Cardiac muscle cell (in vitro differentiated cells and primary cell): ENCODE measurements around the gene DNAJB13. TPM values are rescaled to one million over a fixed set of nuclear protein-coding genes. Genes with fewer than 3 reads are reported as not detected.
A peak's percentile ranks its signal among the peaks of the same experiment; 100 is the strongest.

Source experiments
- DNase-seq, 2 donors: peaks; one replicate each; pipeline versions ENCODE4 v3.0.0 to v3.0.0-alpha.2; 2010 to 2017; ENCODE audit warnings: low read depth in 1 of 2, low spot score in 1 of 2
- H3K27ac ChIP-seq: fragments of 200-600 bp; sonication (generic); 2 replicates; pipeline ENCODE4 v1.5.1; 2016
- H3K27me3 ChIP-seq: fragments of 200-600 bp; sonication (generic); 2 replicates; pipeline ENCODE4 v1.6.0; 2016; ENCODE audit warnings: control low read depth
- H3K36me3 ChIP-seq: fragments of 200-600 bp; sonication (generic); 2 replicates; pipeline ENCODE4 v1.5.1; 2016; ENCODE audit warnings: control low read depth
- H3K4me1 ChIP-seq: fragments of 200-600 bp; sonication (generic); 2 replicates; pipeline ENCODE4 v1.8.1; 2017; ENCODE audit warnings: low read depth, mild to moderate bottlenecking, mixed run types
- H3K4me3 ChIP-seq: fragments of 200-600 bp; sonication (generic); 2 replicates; pipeline ENCODE4 v1.5.1; 2016; ENCODE audit warnings: mild to moderate bottlenecking
- H3K9me3 ChIP-seq: fragments of 200-600 bp; sonication (generic); 2 replicates; pipeline ENCODE4 v1.5.1; 2017; ENCODE audit warnings: low read depth, mild to moderate bottlenecking, control low read depth
- polyA plus RNA-seq: library from polyadenylated mRNA; unstranded; fragments of >200 nt; fragmentation: Nextera tagmentation; extraction: Ambion mirVana; gene quantifications from 2 replicates; pipeline ENCODE4 v1.2.1, GENCODE V29; 2016
- total RNA-seq: library from RNA; depleted of rRNA; stranded (reverse); fragments of >200 nt; gene quantifications from 2 replicates; pipeline ENCODE4 v1.2.3, GENCODE V29; 2016
- TF ChIP-seq, protein P1 (sequence below): IDR thresholded peaks from 2 replicates; pipeline ENCODE4 v1.5.1; 2012; ENCODE audit warnings: low read depth, mild to moderate bottlenecking, low read length

The DNAJB13 gene
- total and polyA plus RNA-seq, 2 experiments from 2014 or later: 0.24 TPM; not detected in 1

DNA sequence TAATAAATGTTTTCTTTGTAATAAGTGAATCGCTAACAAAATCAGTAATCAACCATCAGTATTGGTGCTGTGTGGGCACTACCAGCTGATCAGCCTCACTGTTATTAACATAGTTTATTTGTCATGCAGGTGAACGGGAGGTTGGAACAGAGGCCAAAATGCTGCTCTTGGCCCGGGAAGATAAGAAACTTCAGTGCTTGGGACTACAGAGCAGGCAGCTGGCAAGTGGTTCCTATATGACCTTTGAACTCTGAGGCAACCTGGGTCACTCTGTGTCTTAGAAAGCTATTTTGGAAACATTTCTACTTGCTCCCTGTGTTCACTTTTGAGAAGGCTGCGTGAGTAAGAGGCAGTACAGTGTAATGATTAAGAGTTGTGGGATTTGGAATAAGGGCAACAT lies 36.5 kb upstream of the DNAJB13 start:
- no peaks in the 10 kb centered on the region for H3K9me3 ChIP-seq
- H3K27me3 ChIP-seq: no peaks in the 10 kb centered on the region
- peak overlapping the region; percentile 61 for H3K27ac ChIP-seq
- H3K36me3 ChIP-seq: peaks cover 51% of the 10 kb centered on the region
- DNase-seq: peak in 1 of 2 donors; percentile 2
- H3K4me1 ChIP-seq: no peaks in the 10 kb centered on the region
- TF ChIP-seq, protein P1, sequence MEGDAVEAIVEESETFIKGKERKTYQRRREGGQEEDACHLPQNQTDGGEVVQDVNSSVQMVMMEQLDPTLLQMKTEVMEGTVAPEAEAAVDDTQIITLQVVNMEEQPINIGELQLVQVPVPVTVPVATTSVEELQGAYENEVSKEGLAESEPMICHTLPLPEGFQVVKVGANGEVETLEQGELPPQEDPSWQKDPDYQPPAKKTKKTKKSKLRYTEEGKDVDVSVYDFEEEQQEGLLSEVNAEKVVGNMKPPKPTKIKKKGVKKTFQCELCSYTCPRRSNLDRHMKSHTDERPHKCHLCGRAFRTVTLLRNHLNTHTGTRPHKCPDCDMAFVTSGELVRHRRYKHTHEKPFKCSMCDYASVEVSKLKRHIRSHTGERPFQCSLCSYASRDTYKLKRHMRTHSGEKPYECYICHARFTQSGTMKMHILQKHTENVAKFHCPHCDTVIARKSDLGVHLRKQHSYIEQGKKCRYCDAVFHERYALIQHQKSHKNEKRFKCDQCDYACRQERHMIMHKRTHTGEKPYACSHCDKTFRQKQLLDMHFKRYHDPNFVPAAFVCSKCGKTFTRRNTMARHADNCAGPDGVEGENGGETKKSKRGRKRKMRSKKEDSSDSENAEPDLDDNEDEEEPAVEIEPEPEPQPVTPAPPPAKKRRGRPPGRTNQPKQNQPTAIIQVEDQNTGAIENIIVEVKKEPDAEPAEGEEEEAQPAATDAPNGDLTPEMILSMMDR: no peak
- no peak overlapping the region for H3K4me3 ChIP-seq

DNA sequence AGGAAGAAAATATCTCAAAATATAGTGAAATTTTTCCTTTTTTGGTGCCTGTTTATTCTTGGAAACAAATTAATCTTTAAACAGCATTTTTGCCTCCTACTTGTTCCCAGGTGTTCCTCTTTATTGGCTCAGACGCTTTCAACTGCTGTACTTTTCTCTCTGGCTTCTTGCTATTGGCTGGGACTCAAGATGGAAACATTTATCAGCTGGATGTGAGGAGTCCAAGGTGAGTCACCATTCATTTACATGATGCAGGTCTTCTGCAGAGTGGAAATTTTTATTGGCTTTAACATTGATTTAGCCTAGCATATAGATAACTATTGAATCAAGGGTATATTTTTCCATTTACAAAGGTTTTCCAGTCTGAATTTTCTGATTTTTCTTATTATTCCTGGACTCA lies 34.4 kb upstream of the DNAJB13 start:
- Histone ChIP-seq H3K27me3 (no peaks in the 10 kb centered on the region), H3K4me1 (no peaks in the 10 kb centered on the region), H3K27ac (no peak overlapping the region), H3K36me3 (peaks cover 46% of the 10 kb centered on the region), H3K9me3 (no peaks in the 10 kb centered on the region), H3K4me3 (no peak overlapping the region)
- no peak for DNase-seq
- TF ChIP-seq, protein P1: no peak

DNA sequence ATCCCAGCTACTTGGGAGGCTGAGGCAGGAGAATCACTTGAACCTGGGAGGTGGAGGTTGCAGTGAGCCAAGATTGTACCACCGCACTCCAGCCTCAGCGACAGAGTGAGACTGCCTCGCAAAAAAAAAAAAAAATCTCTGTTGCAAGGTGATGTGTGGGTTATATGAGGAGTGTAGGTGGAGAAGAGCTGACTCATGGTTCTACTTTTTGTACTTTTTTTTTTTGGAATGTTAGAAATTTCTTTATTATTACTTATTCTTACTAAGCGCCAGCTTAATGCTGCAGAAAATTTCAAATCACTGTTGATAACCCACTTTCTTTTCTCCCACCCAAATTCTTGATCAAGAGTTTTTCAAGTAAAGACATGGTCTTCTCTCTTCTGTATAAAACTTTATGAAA lies 29.6 kb upstream of the DNAJB13 start:
- no peak for DNase-seq
- peaks cover 36% of the 10 kb centered on the region for H3K36me3 ChIP-seq
- H3K4me1 ChIP-seq: no peaks in the 10 kb centered on the region
- H3K4me3 ChIP-seq: no peak overlapping the region
- no peak overlapping the region for H3K27ac ChIP-seq
- TF ChIP-seq, protein P1: no peak
- no peaks in the 10 kb centered on the region for H3K9me3 ChIP-seq
- H3K27me3 ChIP-seq: no peaks in the 10 kb centered on the region

DNA sequence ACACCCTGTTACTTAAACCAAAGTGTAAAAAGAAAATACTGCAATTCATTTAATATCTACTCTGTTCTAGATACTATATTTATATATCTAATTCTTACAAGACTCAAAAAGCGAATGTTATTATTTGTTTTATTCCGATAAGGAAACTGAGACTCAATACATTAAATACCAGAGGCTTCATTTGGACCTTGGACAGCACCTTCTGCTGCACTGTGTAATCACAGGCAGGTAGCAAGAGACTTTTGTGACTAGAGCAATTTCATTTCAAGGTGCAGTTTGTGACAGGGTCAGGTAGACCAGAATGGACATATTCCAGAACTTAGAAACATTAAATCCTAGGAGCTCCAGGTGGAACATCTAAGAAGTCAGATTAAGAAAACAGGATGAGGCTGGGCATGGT lies 21.4 kb upstream of the DNAJB13 start:
- H3K9me3 ChIP-seq: no peaks in the 10 kb centered on the region
- no peaks in the 10 kb centered on the region for H3K27me3 ChIP-seq
- no peak overlapping the region for H3K27ac ChIP-seq
- H3K4me1 ChIP-seq: no peaks in the 10 kb centered on the region
- no peak overlapping the region for H3K4me3 ChIP-seq
- peaks cover 27% of the 10 kb centered on the region for H3K36me3 ChIP-seq
- no peak for DNase-seq
- TF ChIP-seq, protein P1: no peak

DNA sequence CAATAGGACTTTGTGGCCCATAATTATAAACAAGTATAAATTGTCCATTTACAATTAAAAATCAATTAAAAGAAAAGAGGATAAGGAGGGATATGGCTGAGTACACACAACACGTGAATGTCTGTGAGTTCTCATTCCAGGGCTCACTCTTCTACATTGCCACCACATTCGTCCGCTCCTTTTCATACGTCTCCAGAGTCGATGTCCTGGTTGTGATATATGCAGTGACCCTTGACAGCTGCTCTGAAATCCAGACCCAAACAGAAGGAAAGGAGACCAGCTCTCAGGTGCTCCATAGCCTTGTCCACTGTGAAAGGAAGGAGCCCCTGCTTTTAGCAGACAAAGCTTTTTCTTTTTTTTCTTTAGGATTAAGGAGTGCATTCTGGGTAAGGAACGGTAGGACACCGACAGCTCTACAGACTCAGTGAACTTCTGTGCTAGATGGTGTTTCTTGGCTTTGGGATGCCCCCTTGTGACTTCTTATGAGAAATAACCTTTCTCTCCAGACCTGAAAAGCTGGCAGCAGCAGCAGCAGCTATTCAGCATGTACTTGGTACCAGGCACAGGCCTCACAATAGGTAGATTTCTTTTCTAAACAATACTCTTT lies 19.7 kb upstream of the DNAJB13 start:
- Histone ChIP-seq H3K4me3 (no peak overlapping the region), H3K27me3 (no peaks in the 10 kb centered on the region), H3K27ac (peak overlapping the region; percentile 47), H3K9me3 (no peaks in the 10 kb centered on the region), H3K4me1 (no peaks in the 10 kb centered on the region), H3K36me3 (peaks cover 27% of the 10 kb centered on the region)
- DNase-seq: peak; percentile 74 to 86
- TF ChIP-seq, protein P1: peak; percentile 51
